Mesendoderm (in vitro differentiated cells): Measurements from ENCODE around the gene CCDC190.
"Not testable (repeated sequence)": the region's sequence is repeated elsewhere in the genome, so short reads cannot be mapped to it uniquely, and the experiment has no call there.

Source experiments
- DNase-seq: peaks from one replicate; pipeline ENCODE4 v3.0.0; 2013
- H2AK5ac ChIP-seq: 2 replicates; pipeline ENCODE4 v1.6.1; 2013; ENCODE audit warnings: low read length, inconsistent platforms
- H2BK120ac ChIP-seq: 2 replicates; pipeline ENCODE4 v1.6.1; 2013; ENCODE audit warnings: low read depth, mild to moderate bottlenecking, low read length, moderate library complexity, mixed read lengths
- H2BK15ac ChIP-seq: replicated peaks from 2 replicates; pipeline ENCODE4 v1.6.1; 2013; ENCODE audit warnings: low read depth, mild to moderate bottlenecking, moderate library complexity
- H2BK5ac ChIP-seq: 2 replicates; pipeline ENCODE4 v1.6.1; 2013; ENCODE audit warnings: low read length, inconsistent platforms
- H3K18ac ChIP-seq: 2 replicates; pipeline ENCODE4 v1.6.1; 2013; ENCODE audit warnings: mild to moderate bottlenecking, low read length, mixed read lengths
- H3K23ac ChIP-seq: one replicate; pipeline ENCODE4 v1.6.1; 2013; ENCODE audit warnings: low read length
- H3K27ac ChIP-seq: 2 replicates; pipeline ENCODE4 v1.5.1; 2013; ENCODE audit warnings: low read depth, mild to moderate bottlenecking, inconsistent platforms, low read length, moderate library complexity
- H3K27me3 ChIP-seq: 2 replicates; pipeline ENCODE4 v1.6.1; 2013; ENCODE audit warnings: low read length, control low read depth, mild to moderate bottlenecking, inconsistent platforms; ENCODE audit not compliant: insufficient read depth, poor library complexity
- H3K36me3 ChIP-seq: 2 replicates; pipeline ENCODE4 v1.6.1; 2013; ENCODE audit warnings: low read length, inconsistent platforms; ENCODE audit not compliant: control insufficient read depth, insufficient read depth
- H3K4ac ChIP-seq: one replicate; pipeline ENCODE4 v1.6.1; 2013; ENCODE audit warnings: low read depth, mild to moderate bottlenecking, low read length, moderate library complexity
- H3K4me1 ChIP-seq: 2 replicates; pipeline ENCODE4 v1.6.1; 2013; ENCODE audit warnings: low read depth, low read length, inconsistent platforms; ENCODE audit not compliant: control insufficient read depth
- H3K4me2 ChIP-seq: 2 replicates; pipeline ENCODE4 v1.6.1; 2013; ENCODE audit warnings: low read length
- H3K4me3 ChIP-seq: 2 replicates; pipeline ENCODE4 v1.5.1; 2013; ENCODE audit warnings: mild to moderate bottlenecking, low read length
- H3K56ac ChIP-seq: one replicate; pipeline ENCODE4 v1.6.1; 2013; ENCODE audit warnings: low read length
- H3K79me1 ChIP-seq: 2 replicates; pipeline ENCODE4 v1.6.1; 2013; ENCODE audit warnings: low read length, inconsistent platforms
- H3K79me2 ChIP-seq: 2 replicates; pipeline ENCODE4 v1.6.1; 2013; ENCODE audit warnings: mild to moderate bottlenecking, low read length; ENCODE audit not compliant: control insufficient read depth, insufficient read depth
- H3K9ac ChIP-seq: 2 replicates; pipeline ENCODE4 v1.6.1; 2013; ENCODE audit warnings: low read length, inconsistent platforms
- H4K5ac ChIP-seq: one replicate; pipeline ENCODE4 v1.6.1; 2013; ENCODE audit warnings: low read length
- H4K8ac ChIP-seq: one replicate; pipeline ENCODE4 v1.6.1; 2013; ENCODE audit warnings: low read depth, mild to moderate bottlenecking, control low read depth, low read length, moderate library complexity
- WGBS: extraction: QIAGEN DNeasy Blood & Tissue Kit; methylation state at CpG from one replicate; pipeline ENCODE4 v1.1.7; 2013; ENCODE audit warnings: low lambda C conversion rate, missing lambda C conversion rate; ENCODE audit not compliant: insufficient coverage; ENCODE audit errors: extremely low coverage; 5-methylcytosine and 5-hydroxymethylcytosine counted together

CCDC190 gene

DNA sequence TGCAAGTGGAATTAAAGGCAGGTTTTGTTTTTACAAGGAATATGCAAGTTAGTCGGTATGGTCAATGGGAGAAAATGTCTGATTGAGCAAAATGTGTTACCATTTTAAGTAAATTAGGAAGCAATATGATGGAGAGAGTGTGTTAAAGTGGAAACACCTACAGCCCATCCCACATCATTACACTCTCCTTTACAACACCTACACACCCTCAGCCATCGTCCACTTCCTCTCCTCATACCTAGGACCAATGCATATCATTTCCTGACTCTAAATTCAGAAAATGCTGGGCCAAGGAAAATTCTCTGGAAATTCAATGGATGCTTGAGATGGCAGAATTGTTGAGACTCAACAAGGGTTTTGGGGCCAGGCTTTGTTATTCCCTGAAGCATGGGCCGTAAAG is 16.4 kb upstream of the CCDC190 start:
- H4K8ac ChIP-seq = no peak overlapping the region
- H2BK5ac ChIP-seq = no peak overlapping the region
- no peaks in the 10 kb centered on the region for H3K79me2 ChIP-seq
- H3K4ac ChIP-seq = no peak overlapping the region
- no peaks in the 10 kb centered on the region for H3K27me3 ChIP-seq
- DNase-seq = no peak
- H3K23ac ChIP-seq = no peak overlapping the region
- H4K5ac ChIP-seq = no peak overlapping the region
- no peak overlapping the region for H3K56ac ChIP-seq
- no peak overlapping the region for H2BK15ac ChIP-seq
- no peak overlapping the region for H3K9ac ChIP-seq
- H3K18ac ChIP-seq = no peak overlapping the region
- H3K4me2 ChIP-seq = no peak overlapping the region
- no peak overlapping the region for H3K27ac ChIP-seq
- no peak overlapping the region for H2AK5ac ChIP-seq
- no peak overlapping the region for H3K4me3 ChIP-seq
- no peaks in the 10 kb centered on the region for H3K79me1 ChIP-seq
- no peaks in the 10 kb centered on the region for H3K4me1 ChIP-seq
- no CpG with 5 or more reads among the region's 3 CpGs for WGBS
- no peaks in the 10 kb centered on the region for H3K36me3 ChIP-seq
- no peak overlapping the region for H2BK120ac ChIP-seq

GRCh38 chr1:162876751-162877150 is 15.8 kb upstream of the CCDC190 start:
- Histone ChIP-seq H3K36me3 (no peaks in the 10 kb centered on the region), H4K8ac (no peak overlapping the region), H2BK15ac (no peak overlapping the region), H2BK5ac (no peak overlapping the region), H3K4ac (no peak overlapping the region), H3K79me1 (no peaks in the 10 kb centered on the region), H3K79me2 (no peaks in the 10 kb centered on the region), H3K27ac (no peak overlapping the region), H4K5ac (no peak overlapping the region), H3K4me1 (no peaks in the 10 kb centered on the region), H3K4me2 (no peak overlapping the region), H3K56ac (no peak overlapping the region), H3K18ac (no peak overlapping the region), H2AK5ac (no peak overlapping the region), H2BK120ac (no peak overlapping the region), H3K23ac (no peak overlapping the region), H3K9ac (no peak overlapping the region), H3K27me3 (no peaks in the 10 kb centered on the region), H3K4me3 (no peak overlapping the region)
- no CpG with 5 or more reads among the region's 3 CpGs for WGBS
- peak; percentile 16 for DNase-seq

DNA sequence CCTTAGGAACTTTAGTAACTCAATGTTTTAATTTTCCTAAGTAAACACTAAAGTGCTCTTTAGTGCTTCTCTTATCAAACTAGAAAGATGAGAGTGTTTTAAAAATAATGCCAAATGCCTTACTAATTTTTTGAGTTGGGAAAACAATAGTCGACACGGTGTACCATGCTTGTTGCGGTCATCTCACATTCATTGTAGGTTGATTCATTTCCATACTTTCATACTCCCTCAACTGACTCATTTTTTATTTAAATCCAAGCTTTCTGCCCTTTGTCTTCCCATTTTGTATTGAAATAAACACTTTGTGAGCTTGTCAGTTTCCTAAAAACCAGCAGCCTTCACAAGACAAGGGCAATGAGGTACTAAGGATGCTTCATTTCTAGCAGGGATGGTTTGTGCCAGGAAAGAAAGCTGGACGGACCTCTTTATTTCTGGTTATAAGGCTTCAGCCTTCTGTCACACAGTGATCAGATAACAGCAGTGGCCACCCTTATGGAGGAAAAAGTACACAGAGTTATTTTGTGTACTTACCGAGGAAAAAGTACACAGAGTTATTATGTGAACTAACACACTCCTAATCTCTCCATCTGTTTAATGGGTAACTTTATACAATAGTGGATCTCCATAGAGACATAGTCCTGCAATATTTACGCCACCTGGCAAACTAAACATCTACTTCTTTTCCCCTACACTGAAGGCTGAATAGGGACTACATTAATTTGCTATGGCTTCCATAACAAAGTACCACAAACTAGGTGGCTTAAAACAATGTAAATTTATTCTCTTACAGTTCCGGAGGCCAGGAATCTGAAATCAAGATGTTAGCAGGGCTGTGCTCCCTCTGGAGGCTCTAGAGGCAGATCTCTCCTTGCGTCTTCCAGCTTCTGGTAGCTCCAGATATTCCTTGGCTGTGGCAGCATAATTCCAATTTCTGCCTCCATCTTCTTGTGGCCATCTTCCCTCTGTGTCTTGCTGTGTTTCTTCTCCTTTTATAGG is 13.0 kb upstream of the CCDC190 start:
- Histone ChIP-seq H4K8ac (no peak overlapping the region), H3K36me3 (no peaks in the 10 kb centered on the region), H3K4me2 (no peak overlapping the region), H3K79me1 (no peaks in the 10 kb centered on the region), H3K9ac (no peak overlapping the region), H2BK15ac (no peak overlapping the region), H3K27me3 (no peaks in the 10 kb centered on the region), H3K23ac (no peak overlapping the region), H3K4me3 (no peak overlapping the region), H2AK5ac (no peak overlapping the region), H3K4me1 (no peaks in the 10 kb centered on the region), H4K5ac (no peak overlapping the region), H3K18ac (no peak overlapping the region), H3K56ac (no peak overlapping the region), H3K79me2 (no peaks in the 10 kb centered on the region), H3K27ac (no peak overlapping the region), H2BK120ac (no peak overlapping the region), H2BK5ac (no peak overlapping the region), H3K4ac (no peak overlapping the region)
- DNase-seq = no peak
- WGBS = no CpG with 5 or more reads among the region's 8 CpGs

DNA sequence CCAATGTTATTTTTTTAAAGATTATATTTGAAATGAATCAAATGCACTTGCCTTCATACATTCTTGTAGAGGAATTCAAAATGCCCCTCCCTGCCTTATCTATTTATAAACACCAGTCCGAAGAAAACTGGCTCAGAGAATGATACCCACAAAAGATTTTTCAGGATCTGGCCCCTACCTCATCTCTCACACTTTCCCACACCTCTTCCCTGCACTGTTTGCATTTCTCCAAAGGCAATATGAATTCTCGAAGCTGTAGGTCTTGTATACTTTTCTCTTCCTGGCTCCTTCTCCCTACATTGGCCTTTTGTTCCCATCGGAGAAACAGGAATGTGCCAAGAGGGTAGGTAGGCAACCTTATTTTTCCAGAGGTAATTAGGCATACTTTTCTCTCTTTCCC is 12.0 kb upstream of the CCDC190 start:
- no peak overlapping the region for H3K9ac ChIP-seq
- H3K4me1 ChIP-seq = no peaks in the 10 kb centered on the region
- no peaks in the 10 kb centered on the region for H3K79me1 ChIP-seq
- H3K79me2 ChIP-seq = no peaks in the 10 kb centered on the region
- no peak overlapping the region for H3K27ac ChIP-seq
- H2BK15ac ChIP-seq = no peak overlapping the region
- DNase-seq = no peak
- no peak overlapping the region for H2AK5ac ChIP-seq
- no peak overlapping the region for H3K23ac ChIP-seq
- no peak overlapping the region for H3K4ac ChIP-seq
- H4K8ac ChIP-seq = no peak overlapping the region
- H2BK5ac ChIP-seq = no peak overlapping the region
- no peak overlapping the region for H3K18ac ChIP-seq
- H3K56ac ChIP-seq = no peak overlapping the region
- WGBS = no CpG with 5 or more reads among the region's 3 CpGs
- no peak overlapping the region for H3K4me2 ChIP-seq
- no peaks in the 10 kb centered on the region for H3K36me3 ChIP-seq
- H3K27me3 ChIP-seq = no peaks in the 10 kb centered on the region
- no peak overlapping the region for H3K4me3 ChIP-seq
- no peak overlapping the region for H4K5ac ChIP-seq
- H2BK120ac ChIP-seq = no peak overlapping the region

GRCh38 chr1:162871417-162871816 is 10.4 kb upstream of the CCDC190 start:
- not testable (repeated sequence) for H3K79me1 ChIP-seq, H2BK120ac ChIP-seq, DNase-seq, H3K4me1 ChIP-seq, H3K4ac ChIP-seq, H2AK5ac ChIP-seq, H3K27me3 ChIP-seq, H3K9ac ChIP-seq, H4K8ac ChIP-seq, H3K4me3 ChIP-seq, H3K79me2 ChIP-seq, H3K27ac ChIP-seq, H2BK15ac ChIP-seq, H3K36me3 ChIP-seq, H2BK5ac ChIP-seq, H3K4me2 ChIP-seq, H3K18ac ChIP-seq, H3K23ac ChIP-seq, H3K56ac ChIP-seq, H4K5ac ChIP-seq
- no CpG with 5 or more reads among the region's 1 CpG for WGBS
